Activated T-cell treated with anti-CD3 and anti-CD28 coated beads, Interleukin-2, amount 50 U/mL, for 24 hours (primary cell): ENCODE results near the gene ZNF41.
"Not testable (repeated sequence)": the region's sequence is repeated elsewhere in the genome, so short reads cannot be mapped to it uniquely, and the experiment has no call there.

Experiments
- DNase-seq: peaks from one replicate; pipeline ENCODE4 v3.0.0-alpha.2; 2020
- H3K27ac Mint-ChIP-seq: 2 replicates; pipeline ENCODE4 v1.8.0; 2020; ENCODE audit warnings: mild to moderate bottlenecking, mixed read lengths
- H3K27me3 Mint-ChIP-seq: 2 replicates; pipeline ENCODE4 v1.8.0; 2020; ENCODE audit warnings: mixed read lengths
- H3K36me3 Mint-ChIP-seq: 2 replicates; pipeline ENCODE4 v1.8.0; 2020; ENCODE audit warnings: low read depth, mixed read lengths
- H3K4me1 Mint-ChIP-seq: 2 replicates; pipeline ENCODE4 v1.8.0; 2020; ENCODE audit warnings: low read depth, mixed read lengths
- H3K4me3 Mint-ChIP-seq: 2 replicates; pipeline ENCODE4 v1.8.0; 2020; ENCODE audit warnings: mild to moderate bottlenecking, moderate library complexity, mixed read lengths
- H3K9me3 Mint-ChIP-seq: 2 replicates; pipeline ENCODE4 v1.8.0; 2020; ENCODE audit warnings: mixed read lengths

Gene ZNF41

DNA sequence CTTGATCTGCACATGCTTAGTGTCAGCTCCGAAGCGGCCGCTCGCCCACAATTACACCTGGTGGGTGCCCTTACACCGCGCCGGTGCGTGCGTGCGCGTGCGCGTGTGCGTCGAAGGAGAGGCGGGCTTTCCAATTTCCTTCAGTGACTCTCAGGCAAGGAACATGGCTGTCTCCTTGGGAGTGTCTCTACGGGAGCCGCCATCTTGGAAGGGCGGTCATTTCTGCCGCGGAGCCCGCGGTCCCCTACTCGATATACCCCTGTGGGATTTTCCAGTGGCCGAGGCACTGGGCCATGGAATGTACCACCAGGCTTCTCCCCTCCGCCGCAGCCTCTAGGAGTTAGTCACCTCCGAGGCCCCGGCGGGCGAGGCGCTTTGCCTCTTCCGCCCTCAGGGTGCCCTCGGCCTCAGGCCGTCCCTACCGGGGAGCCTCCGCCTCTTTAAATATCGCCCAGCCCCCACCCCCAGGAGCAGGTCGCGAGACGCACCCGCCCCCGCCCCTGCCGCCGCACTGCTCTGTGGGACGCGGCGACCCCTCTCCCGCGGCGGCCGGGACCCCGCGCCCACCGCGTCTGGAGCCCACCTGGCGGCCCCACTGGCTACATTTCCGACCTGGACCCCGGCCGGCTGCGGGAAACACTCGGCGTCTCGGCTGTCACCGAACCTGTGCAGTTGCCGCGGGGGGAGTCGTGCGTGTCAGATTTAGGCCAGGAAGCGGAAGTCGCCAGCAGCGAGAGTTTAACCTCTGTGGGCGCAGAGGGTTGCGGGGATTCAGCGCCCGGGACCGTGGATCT lies at the start of gene ZNF41:
ZNF41 (minus strand) TSS at position 711 of the 794 bp plus-strand sequence. CDS start 15,741 bp downstream, outside the sequence.
- Mint-ChIP-seq H3K4me1 (peaks cover 35% of the 10 kb centered on the region), H3K36me3 (peaks cover 16% of the 10 kb centered on the region), H3K9me3 (no peaks in the 10 kb centered on the region), H3K27me3 (peaks cover 11% of the 10 kb centered on the region), H3K4me3 (peak within 1 kb of the TSS; percentile 80), H3K27ac (peak within 1 kb of the TSS; percentile 85)
- DNase-seq = peak; percentile 82

DNA sequence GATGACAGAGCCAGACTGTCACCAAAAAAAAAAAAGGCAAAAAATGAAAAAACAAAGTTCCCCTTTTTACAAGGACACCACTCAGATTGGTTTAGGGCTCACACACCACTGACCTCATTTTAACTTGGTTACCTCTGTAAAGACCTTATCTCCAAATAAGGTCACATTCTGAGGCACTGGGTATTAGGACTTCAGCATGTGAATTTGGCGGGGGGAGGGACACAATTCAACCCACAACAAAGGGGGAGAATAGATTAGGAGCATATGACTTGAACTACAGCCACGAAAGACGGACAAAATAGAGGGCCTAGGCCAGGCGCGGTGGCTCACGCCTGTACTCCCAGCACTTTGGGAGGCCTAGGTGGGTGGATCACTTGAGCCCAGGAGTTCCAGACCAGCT lies 47.0 kb upstream of the ZNF41 start:
- H3K36me3 Mint-ChIP-seq = no peaks in the 10 kb centered on the region
- H3K9me3 Mint-ChIP-seq = no peaks in the 10 kb centered on the region
- H3K27ac Mint-ChIP-seq = no peak overlapping the region
- no peaks in the 10 kb centered on the region for H3K4me1 Mint-ChIP-seq
- peaks cover 20% of the 10 kb centered on the region for H3K27me3 Mint-ChIP-seq
- no peak for DNase-seq
- H3K4me3 Mint-ChIP-seq = no peak overlapping the region

- Mint-ChIP-seq H3K4me3 (no peak overlapping the region), H3K27ac (no peak overlapping the region), H3K27me3 (peaks cover 24% of the 10 kb centered on the region), H3K4me1 (no peaks in the 10 kb centered on the region), H3K9me3 (no peaks in the 10 kb centered on the region), H3K36me3 (no peaks in the 10 kb centered on the region)
- no peak for DNase-seq
Measured at GRCh38 chrX:47529548-47529947, 46.5 kb upstream of the ZNF41 start.

GRCh38 chrX:47523713-47524166 lies 40.7 kb upstream of the ZNF41 start:
- Mint-ChIP-seq H3K36me3 (no peaks in the 10 kb centered on the region), H3K27me3 (peaks cover 19% of the 10 kb centered on the region), H3K9me3 (no peaks in the 10 kb centered on the region), H3K27ac (no peak overlapping the region), H3K4me1 (peaks cover 4% of the 10 kb centered on the region), H3K4me3 (peak overlapping the region; percentile 64)
- DNase-seq = no peak

- peaks cover 20% of the 10 kb centered on the region for H3K27me3 Mint-ChIP-seq
- H3K36me3 Mint-ChIP-seq = no peaks in the 10 kb centered on the region
- no peak overlapping the region for H3K27ac Mint-ChIP-seq
- no peaks in the 10 kb centered on the region for H3K9me3 Mint-ChIP-seq
- peak overlapping the region; percentile 64 for H3K4me3 Mint-ChIP-seq
- peaks cover 4% of the 10 kb centered on the region for H3K4me1 Mint-ChIP-seq
- peak; percentile 87 for DNase-seq
Measured at GRCh38 chrX:47523297-47523696, 40.3 kb upstream of the ZNF41 start.

- H3K27me3 Mint-ChIP-seq = peaks cover 27% of the 10 kb centered on the region
- H3K36me3 Mint-ChIP-seq = no peaks in the 10 kb centered on the region
- no peaks in the 10 kb centered on the region for H3K9me3 Mint-ChIP-seq
- no peak for DNase-seq
- H3K27ac Mint-ChIP-seq = no peak overlapping the region
- H3K4me3 Mint-ChIP-seq = no peak overlapping the region
- peaks cover 7% of the 10 kb centered on the region for H3K4me1 Mint-ChIP-seq
Measured at GRCh38 chrX:47518144-47518543, 35.1 kb upstream of the ZNF41 start.

GRCh38 chrX:47515941-47516665 lies 33.1 kb upstream of the ZNF41 start:
- Mint-ChIP-seq H3K36me3 (no peaks in the 10 kb centered on the region), H3K27me3 (peaks cover 31% of the 10 kb centered on the region), H3K27ac (no peak overlapping the region), H3K4me3 (no peak overlapping the region), H3K9me3 (no peaks in the 10 kb centered on the region), H3K4me1 (peaks cover 10% of the 10 kb centered on the region)
- DNase-seq = no peak

- DNase-seq = no peak
- peaks cover 29% of the 10 kb centered on the region for H3K27me3 Mint-ChIP-seq
- H3K9me3 Mint-ChIP-seq = no peaks in the 10 kb centered on the region
- peaks cover 10% of the 10 kb centered on the region for H3K4me1 Mint-ChIP-seq
- no peaks in the 10 kb centered on the region for H3K36me3 Mint-ChIP-seq
- H3K4me3 Mint-ChIP-seq = no peak overlapping the region
- no peak overlapping the region for H3K27ac Mint-ChIP-seq
Measured at GRCh38 chrX:47514533-47515235, 31.7 kb upstream of the ZNF41 start.

DNA sequence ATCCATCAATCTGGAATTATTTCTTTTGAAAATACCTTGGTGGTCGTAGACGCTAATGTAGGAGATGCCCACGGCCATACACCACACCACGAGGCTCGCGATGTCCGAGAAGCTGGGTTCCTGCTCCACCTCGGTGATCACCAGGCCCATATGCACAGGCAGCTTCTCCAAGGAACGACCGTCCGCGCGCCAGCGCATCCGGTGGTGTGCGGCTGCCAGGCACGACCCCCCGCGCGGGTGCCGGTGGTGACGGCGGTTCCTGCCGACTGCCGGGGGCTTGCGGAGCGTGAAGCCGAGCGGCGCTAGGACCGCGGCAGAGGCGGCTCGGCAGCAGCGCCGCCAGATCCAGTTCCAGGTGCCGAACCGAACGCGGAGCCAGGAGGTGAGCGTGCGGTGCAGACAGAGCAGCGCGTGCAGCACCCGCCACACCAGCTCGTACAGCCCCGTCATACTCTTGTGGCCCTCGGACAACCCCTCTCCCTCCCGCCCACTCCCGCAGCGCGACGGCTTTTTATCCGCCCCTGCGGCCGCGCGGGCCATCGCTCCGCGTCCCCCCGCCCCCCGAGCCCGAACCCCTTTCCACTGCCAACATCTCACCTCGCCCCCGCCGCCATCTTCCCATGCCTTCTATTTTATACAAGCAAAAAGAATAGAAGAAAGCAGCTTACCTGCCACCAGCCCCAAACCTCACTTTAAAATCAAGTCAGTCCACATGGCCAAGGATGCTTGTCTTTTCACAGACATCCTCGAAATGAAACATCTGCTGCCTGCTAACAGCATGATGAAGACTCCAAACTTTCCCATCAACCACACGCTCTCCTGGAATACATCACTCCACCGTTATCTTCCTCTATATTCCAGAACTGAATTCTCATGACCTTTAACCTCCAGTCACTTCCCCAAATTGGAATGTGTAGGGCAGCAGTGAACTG lies 30.3 kb upstream of the ZNF41 start:
- DNase-seq = peak; percentile 47
- peaks cover 28% of the 10 kb centered on the region for H3K27me3 Mint-ChIP-seq
- not testable (repeated sequence) for H3K36me3 Mint-ChIP-seq, H3K9me3 Mint-ChIP-seq
- peak overlapping the region; percentile 70 for H3K4me3 Mint-ChIP-seq
- peak overlapping the region; percentile 8 for H3K27ac Mint-ChIP-seq
- peaks cover 10% of the 10 kb centered on the region for H3K4me1 Mint-ChIP-seq

DNA sequence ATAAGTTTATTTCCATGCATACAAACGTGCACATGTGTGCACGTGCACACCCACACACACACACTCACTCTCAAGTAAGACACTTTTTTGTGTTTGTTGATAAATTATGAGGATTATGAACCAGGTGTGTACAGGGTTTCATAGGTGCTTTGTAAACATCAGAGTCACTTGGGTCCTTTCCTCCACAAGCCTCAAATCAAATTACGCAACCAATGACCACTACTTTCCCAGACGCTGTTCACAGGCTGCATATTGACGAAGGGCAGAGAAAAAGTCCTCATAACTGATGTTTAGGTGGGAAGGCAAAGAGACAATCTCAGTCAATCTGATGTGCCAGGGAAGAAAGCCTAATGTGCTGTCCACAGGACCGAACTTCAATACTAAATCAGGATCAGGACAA lies 29.4 kb upstream of the ZNF41 start:
- not testable (repeated sequence) for H3K4me3 Mint-ChIP-seq, H3K27ac Mint-ChIP-seq, DNase-seq, H3K36me3 Mint-ChIP-seq, H3K9me3 Mint-ChIP-seq
- Mint-ChIP-seq H3K27me3 (peaks cover 24% of the 10 kb centered on the region), H3K4me1 (peaks cover 12% of the 10 kb centered on the region)

GRCh38 chrX:47507153-47507867 lies 24.3 kb upstream of the ZNF41 start:
- Mint-ChIP-seq H3K27ac (no peak overlapping the region), H3K36me3 (no peaks in the 10 kb centered on the region), H3K4me1 (peaks cover 2% of the 10 kb centered on the region), H3K9me3 (no peaks in the 10 kb centered on the region), H3K4me3 (no peak overlapping the region), H3K27me3 (peaks cover 22% of the 10 kb centered on the region)
- DNase-seq = no peak

- H3K36me3 Mint-ChIP-seq = no peaks in the 10 kb centered on the region
- H3K27ac Mint-ChIP-seq = no peak overlapping the region
- H3K9me3 Mint-ChIP-seq = no peaks in the 10 kb centered on the region
- H3K4me3 Mint-ChIP-seq = no peak overlapping the region
- no peak for DNase-seq
- peaks cover 36% of the 10 kb centered on the region for H3K27me3 Mint-ChIP-seq
- H3K4me1 Mint-ChIP-seq = peaks cover 2% of the 10 kb centered on the region
Measured at GRCh38 chrX:47503151-47503550, 20.1 kb upstream of the ZNF41 start.

DNA sequence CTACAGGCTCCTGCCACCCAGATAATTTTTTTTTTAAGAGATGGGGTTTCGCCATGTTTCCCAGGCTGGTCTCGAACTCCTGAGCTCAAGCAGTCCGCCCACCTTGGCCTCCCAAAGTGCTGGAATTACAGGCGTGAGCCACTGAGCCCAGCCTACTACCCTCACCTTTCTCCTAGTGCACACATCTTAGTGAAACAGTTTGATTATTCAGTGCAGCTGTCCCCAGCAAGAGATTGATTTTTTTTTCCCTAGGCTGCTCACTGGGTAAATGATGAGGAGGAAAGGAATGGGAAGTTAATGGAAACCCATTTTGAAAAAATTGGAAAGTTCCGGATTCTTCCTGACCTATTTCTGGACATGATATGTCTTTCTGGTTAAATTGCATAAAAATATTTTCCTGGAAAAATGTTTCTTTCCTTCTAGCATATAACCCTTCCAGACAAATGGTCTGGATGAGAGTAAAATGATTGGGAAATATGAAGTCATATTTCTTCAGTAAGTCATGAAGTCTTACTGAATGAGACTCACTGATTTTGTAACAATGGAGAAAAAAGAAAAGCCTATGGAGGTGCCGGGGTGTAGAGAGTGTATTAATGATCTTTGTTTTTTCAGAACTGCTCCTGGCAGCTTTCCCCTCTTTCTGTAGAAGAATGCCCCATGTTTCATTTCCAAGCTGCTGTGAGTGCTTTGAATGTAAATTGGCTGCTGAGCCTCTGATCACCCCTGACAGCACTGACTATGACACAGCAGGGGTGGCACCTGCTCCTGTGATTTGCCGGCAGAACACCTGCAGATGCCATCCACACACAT lies 19.5 kb upstream of the ZNF41 start:
- no peaks in the 10 kb centered on the region for H3K36me3 Mint-ChIP-seq
- H3K4me3 Mint-ChIP-seq = no peak overlapping the region
- no peak overlapping the region for H3K27ac Mint-ChIP-seq
- peaks cover 2% of the 10 kb centered on the region for H3K4me1 Mint-ChIP-seq
- DNase-seq = no peak
- peaks cover 40% of the 10 kb centered on the region for H3K27me3 Mint-ChIP-seq
- H3K9me3 Mint-ChIP-seq = no peaks in the 10 kb centered on the region
